ENCODE measurements around the gene PFDN2. TPM values are rescaled to one million over a fixed set of nuclear protein-coding genes. Genes with fewer than 3 reads are reported as not detected.

The PFDN2 gene
- total and polyA plus RNA-seq, 2 of the 8 experiments (the other 6 are each of a cell fraction or from before 2014, with no cell fraction given): 66.2 to 71.2 TPM

DNA sequence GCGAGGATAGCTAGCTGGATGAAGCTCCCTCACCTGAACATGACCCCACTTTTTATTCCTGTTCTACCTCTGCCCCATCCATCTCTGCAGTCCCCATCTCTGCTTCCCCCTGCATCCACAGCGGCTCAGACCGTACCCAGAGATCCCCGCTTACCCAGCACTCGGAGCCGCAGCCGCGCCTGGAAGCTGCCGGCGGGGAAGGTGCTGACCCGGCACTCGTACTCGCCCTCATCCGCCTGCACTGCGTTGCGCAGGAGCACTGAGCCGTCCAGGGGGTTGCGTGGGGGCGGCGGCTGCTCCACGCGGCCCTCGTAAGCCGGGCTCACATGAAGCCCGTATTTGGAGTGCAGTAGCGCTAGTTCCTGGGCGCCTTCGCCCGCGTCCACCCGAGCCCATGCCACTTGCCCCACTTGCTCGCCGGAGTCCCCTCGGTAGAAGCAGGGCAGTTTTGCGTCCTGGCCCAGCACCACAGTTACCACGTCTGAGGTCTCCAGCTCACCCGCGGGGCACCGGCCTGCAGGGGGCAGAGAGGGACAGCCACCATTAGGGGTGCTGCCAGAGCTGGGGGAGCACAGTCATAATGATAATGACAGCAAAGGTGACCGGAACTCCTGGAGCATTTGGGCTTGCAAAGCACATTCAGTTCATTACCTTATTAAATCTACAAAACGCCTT, 38.3 kb downstream of the PFDN2 start:
- H2BK5ac ChIP-seq (ENCODE audit: low read depth, low read length): no peak overlapping the region; the same call in 1 of the 2 replicates
- H3K36me3 ChIP-seq (ENCODE audit: control insufficient read depth in 2 of 4, insufficient read depth in 4 of 4, low read length in 3 of 4): no peaks in the 10 kb centered on the region
- H3K4me1 ChIP-seq (replicated peaks in 1 of 4; ENCODE audit: control insufficient read depth in 3 of 4, insufficient read depth in 4 of 4, low read length in 3 of 4): peaks cover 0 to 3% (median 0%) of the 10 kb centered on the region in 4 experiments; a peak in 3 of 7 replicates
- no peaks in the 10 kb centered on the region for H3K27me3 ChIP-seq (replicated peaks in 1 of 4; ENCODE audit: control insufficient read depth in 3 of 4, extremely low read depth in 1 of 4, insufficient read depth in 3 of 4, low read length in 3 of 4)
- H3K18ac ChIP-seq (ENCODE audit: extremely low read depth, low read length): no peak overlapping the region
- no peak overlapping the region for H3K14ac ChIP-seq (ENCODE audit: insufficient read length)
- no peaks in the 10 kb centered on the region for H3K9me3 ChIP-seq (ENCODE audit: insufficient read depth in 2 of 2, low read depth in 1 of 2, low read length in 1 of 2)
- H3K4ac ChIP-seq (replicated peaks; ENCODE audit: insufficient read length, low read depth, low read length): peak overlapping the region; percentile 14
- H3K27ac ChIP-seq (ENCODE audit: low read depth, low read length): no peak overlapping the region
- peak overlapping the region; percentile 88; the same call in 1 of the 2 replicates for H4K8ac ChIP-seq (ENCODE audit: extremely low read depth, insufficient read depth, low read length)
- no peak overlapping the region for H2BK120ac ChIP-seq (replicated peaks; ENCODE audit: low read depth, low read length)
- WGBS, 2 experiments (ENCODE audit: extremely low coverage in 1 of 2, insufficient coverage in 1 of 2, insufficient read length in 1 of 2, insufficient replicate concordance in 2 of 2, low coverage in 1 of 2, low lambda C conversion rate in 2 of 2, missing lambda C conversion rate in 1 of 2): 91% methylated on average over 40 of the region's 41 CpGs; no CpG with 5 or more reads in 1 of the 2 experiments
- no peak overlapping the region for H3K56ac ChIP-seq (replicated peaks; ENCODE audit: insufficient read length, low read depth, low read length)
- H4K91ac ChIP-seq (replicated peaks; ENCODE audit: insufficient read length, low read length): no peak overlapping the region
- no peak overlapping the region for H2AK5ac ChIP-seq (ENCODE audit: low read depth, low read length)
- no peaks in the 10 kb centered on the region for H3K79me1 ChIP-seq (ENCODE audit: low read depth, low read length)
- no peak overlapping the region for H3K4me2 ChIP-seq (ENCODE audit: insufficient read depth in 1 of 2, low read depth in 2 of 2, low read length in 2 of 2)
- H3K9ac ChIP-seq (replicated peaks in 1 of 4; ENCODE audit: extremely low read depth in 1 of 4, low read depth in 3 of 4, low read length in 3 of 4): no peak overlapping the region
- no peak overlapping the region for H3K4me3 ChIP-seq (ENCODE audit: extremely low read depth in 1 of 4, insufficient read depth in 2 of 4, low read depth in 3 of 4, low read length in 4 of 4)
- ChIA-PET CTCF (ENCODE audit: partially characterized antibody) (interaction anchor here (0.6 to 17.8 kb wide), 7 partner anchors 7 to 136 kb away, joined by 3 to 282 read pairs (median 4); partner anchors contain the start of genes ARHGAP30 and KLHDC9), POLR2A (ENCODE audit: partially characterized antibody) (interaction anchor here (1.4 kb wide), 1 partner anchor 38 kb away, joined by 3 read pairs; no protein-coding TSS in a partner anchor)
- H2BK20ac ChIP-seq (ENCODE audit: low read length): no peak overlapping the region
- no peaks in the 10 kb centered on the region for H4K20me1 ChIP-seq (replicated peaks in 1 of 2; ENCODE audit: control insufficient read depth in 1 of 2, insufficient read depth in 2 of 2, low read length in 2 of 2)
- no peaks in the 10 kb centered on the region for H3K23me2 ChIP-seq (ENCODE audit: low read depth, low read length)
- no peak overlapping the region for H4K5ac ChIP-seq (ENCODE audit: insufficient read length, low read depth, low read length)
- H2AFZ ChIP-seq (ENCODE audit: low read length): no peak overlapping the region
- no peaks in the 10 kb centered on the region for H3K79me2 ChIP-seq (ENCODE audit: control insufficient read depth in 1 of 2, insufficient read depth in 2 of 2, low read length in 2 of 2)
- no peak for DNase-seq (ENCODE audit: low read depth in 1 of 2, low spot score in 2 of 2)
- H2BK15ac ChIP-seq (ENCODE audit: low read length): 0 out of 2 replicates have a peak overlapping the region, but pooled peaks have one; percentile 47
- no peak overlapping the region for H3K23ac ChIP-seq (ENCODE audit: insufficient read length)
- no peak for TF ChIP-seq SP2 (IDR thresholded peaks at IDR 0.05; ENCODE audit: low read length)
- TF ChIP-seq, protein P1, sequence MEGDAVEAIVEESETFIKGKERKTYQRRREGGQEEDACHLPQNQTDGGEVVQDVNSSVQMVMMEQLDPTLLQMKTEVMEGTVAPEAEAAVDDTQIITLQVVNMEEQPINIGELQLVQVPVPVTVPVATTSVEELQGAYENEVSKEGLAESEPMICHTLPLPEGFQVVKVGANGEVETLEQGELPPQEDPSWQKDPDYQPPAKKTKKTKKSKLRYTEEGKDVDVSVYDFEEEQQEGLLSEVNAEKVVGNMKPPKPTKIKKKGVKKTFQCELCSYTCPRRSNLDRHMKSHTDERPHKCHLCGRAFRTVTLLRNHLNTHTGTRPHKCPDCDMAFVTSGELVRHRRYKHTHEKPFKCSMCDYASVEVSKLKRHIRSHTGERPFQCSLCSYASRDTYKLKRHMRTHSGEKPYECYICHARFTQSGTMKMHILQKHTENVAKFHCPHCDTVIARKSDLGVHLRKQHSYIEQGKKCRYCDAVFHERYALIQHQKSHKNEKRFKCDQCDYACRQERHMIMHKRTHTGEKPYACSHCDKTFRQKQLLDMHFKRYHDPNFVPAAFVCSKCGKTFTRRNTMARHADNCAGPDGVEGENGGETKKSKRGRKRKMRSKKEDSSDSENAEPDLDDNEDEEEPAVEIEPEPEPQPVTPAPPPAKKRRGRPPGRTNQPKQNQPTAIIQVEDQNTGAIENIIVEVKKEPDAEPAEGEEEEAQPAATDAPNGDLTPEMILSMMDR (IDR thresholded peaks at IDR 0.05; ENCODE audit: control extremely low read depth in 1 of 3, insufficient read depth in 1 of 3, low read depth in 1 of 3, low read length in 3 of 3): peak in 2 of 3 experiments; percentile 23 to 33; a peak in 2 of 4 replicates
- no peak overlapping the region for H2BK12ac ChIP-seq (ENCODE audit: low read depth, low read length)
- no peak for FAIRE-seq

All from H1 (cell line).